ENCODE measurements around the gene PRAC2. TPM values are rescaled to one million over a fixed set of nuclear protein-coding genes. Genes with fewer than 3 reads are reported as not detected.

The PRAC2 gene
- total RNA-seq, 1 donor, result not detected

DNA sequence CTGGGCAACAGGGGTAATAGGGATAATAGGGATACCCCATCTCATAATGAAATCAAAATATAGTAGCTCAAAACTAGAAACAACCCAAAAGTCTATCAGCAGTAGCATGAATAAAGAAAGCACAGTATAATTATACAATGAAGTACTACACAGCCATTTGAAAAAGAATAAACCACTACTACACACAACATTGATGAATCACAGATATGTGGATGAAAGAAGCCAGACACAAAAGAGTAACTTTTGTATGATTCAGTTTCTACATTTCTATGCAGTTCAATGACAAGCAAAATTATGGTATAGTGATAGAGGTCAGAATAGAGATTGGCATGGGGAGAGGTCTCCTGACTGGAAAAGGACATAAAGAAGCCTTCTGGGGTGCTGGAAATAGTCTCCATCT lies 8.4 kb downstream of the PRAC2 start:
- no peak for DNase-seq (ENCODE audit: insufficient read length, low spot score, missing footprints)
- Histone ChIP-seq H3K4me3 (ENCODE audit: insufficient read depth, low read length) (no peak overlapping the region), H3K27ac (ENCODE audit: low read depth, low read length) (no peak overlapping the region), H3K4me1 (ENCODE audit: insufficient read depth, low read length) (no peaks in the 10 kb centered on the region), H3K4me2 (ENCODE audit: insufficient read depth, low read length) (no peak overlapping the region), H3K9me3 (ENCODE audit: low read depth, low read length) (no peaks in the 10 kb centered on the region), H3K36me3 (ENCODE audit: insufficient read depth, low read length) (no peaks in the 10 kb centered on the region), H3K79me2 (ENCODE audit: insufficient read depth, low read length) (no peaks in the 10 kb centered on the region), H2AFZ (ENCODE audit: low read length) (no peak overlapping the region), H3K27me3 (ENCODE audit: insufficient read depth, low read length) (peaks cover 99% of the 10 kb centered on the region), H4K20me1 (ENCODE audit: insufficient read depth, low read length) (peaks cover 3% of the 10 kb centered on the region)
- no peak for TF ChIP-seq CTCF (IDR thresholded peaks at IDR 0.05; ENCODE audit: extremely low read depth, low read depth, low read length)

- Histone ChIP-seq H3K4me1 (ENCODE audit: insufficient read depth, low read length) (no peaks in the 10 kb centered on the region), H4K20me1 (ENCODE audit: insufficient read depth, low read length) (peaks cover under 1% of the 10 kb centered on the region), H3K27me3 (ENCODE audit: insufficient read depth, low read length) (peaks cover 93% of the 10 kb centered on the region), H3K27ac (ENCODE audit: low read depth, low read length) (no peak overlapping the region), H3K9me3 (ENCODE audit: low read depth, low read length) (no peaks in the 10 kb centered on the region), H2AFZ (ENCODE audit: low read length) (no peak overlapping the region), H3K4me3 (ENCODE audit: insufficient read depth, low read length) (no peak overlapping the region), H3K36me3 (ENCODE audit: insufficient read depth, low read length) (no peaks in the 10 kb centered on the region), H3K79me2 (ENCODE audit: insufficient read depth, low read length) (no peaks in the 10 kb centered on the region), H3K4me2 (ENCODE audit: insufficient read depth, low read length) (no peak overlapping the region)
- no peak for TF ChIP-seq CTCF (IDR thresholded peaks at IDR 0.05; ENCODE audit: extremely low read depth, low read depth, low read length)
- DNase-seq (ENCODE audit: insufficient read length, low spot score, missing footprints), result no peak
Observed at GRCh38 chr17:48732688-48733629, 10.0 kb downstream of the PRAC2 start.

DNA sequence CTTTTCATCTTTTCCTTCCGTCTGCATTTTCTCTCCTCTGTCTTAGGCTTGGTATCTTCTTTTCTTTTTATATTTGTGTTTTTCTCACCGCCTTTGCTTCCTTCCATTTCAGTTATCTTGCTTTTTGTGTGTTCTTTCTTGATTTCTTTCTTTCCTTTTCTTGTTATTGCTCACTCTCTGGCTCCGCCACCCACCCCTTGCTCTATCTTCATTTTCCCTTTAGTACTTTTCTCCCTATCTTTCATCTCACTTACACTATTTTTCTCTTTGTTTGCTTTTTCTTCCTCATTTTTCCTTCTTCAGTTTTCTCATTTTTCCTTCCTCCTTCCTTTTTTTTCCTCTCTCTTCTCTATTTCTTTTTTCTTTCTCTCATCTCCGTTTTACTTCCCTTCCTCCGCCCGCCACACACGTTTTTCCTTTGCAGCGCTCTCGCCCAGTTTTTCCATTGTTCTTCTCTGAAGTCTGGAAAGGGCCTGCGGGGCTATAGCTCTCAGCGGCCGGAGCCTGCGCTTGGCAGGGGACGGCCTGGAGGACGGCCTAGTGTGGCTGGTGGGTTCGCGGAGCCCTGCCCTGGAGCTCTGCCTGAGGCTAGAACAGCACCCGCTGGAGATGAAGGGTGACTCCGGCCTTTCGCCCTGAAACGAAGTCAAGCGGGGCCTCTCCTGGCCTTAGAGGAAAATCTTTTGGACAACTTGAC lies 10.8 kb downstream of the PRAC2 start:
- H3K4me1 ChIP-seq (ENCODE audit: insufficient read depth, low read length), result no peaks in the 10 kb centered on the region
- no peaks in the 10 kb centered on the region for H3K9me3 ChIP-seq (ENCODE audit: low read depth, low read length)
- no peak overlapping the region for H3K4me3 ChIP-seq (ENCODE audit: insufficient read depth, low read length)
- H4K20me1 ChIP-seq (ENCODE audit: insufficient read depth, low read length), result no peaks in the 10 kb centered on the region
- no peaks in the 10 kb centered on the region for H3K36me3 ChIP-seq (ENCODE audit: insufficient read depth, low read length)
- no peak for DNase-seq (ENCODE audit: insufficient read length, low spot score, missing footprints)
- H2AFZ ChIP-seq (ENCODE audit: low read length), result no peak overlapping the region
- no peak overlapping the region for H3K4me2 ChIP-seq (ENCODE audit: insufficient read depth, low read length)
- no peaks in the 10 kb centered on the region for H3K79me2 ChIP-seq (ENCODE audit: insufficient read depth, low read length)
- no peak overlapping the region for H3K27ac ChIP-seq (ENCODE audit: low read depth, low read length)
- no peak for TF ChIP-seq CTCF (IDR thresholded peaks at IDR 0.05; ENCODE audit: extremely low read depth, low read depth, low read length)
- peaks cover 93% of the 10 kb centered on the region for H3K27me3 ChIP-seq (ENCODE audit: insufficient read depth, low read length)

Data from osteoblast (primary cell).